ENCODE measurements around the gene IGHMBP2. TPM values are rescaled to one million over a fixed set of nuclear protein-coding genes. Genes with fewer than 3 reads are reported as not detected.

The IGHMBP2 gene
- polyA plus RNA-seq, 1 donor from 2014 or later, result 9.5 TPM

DNA sequence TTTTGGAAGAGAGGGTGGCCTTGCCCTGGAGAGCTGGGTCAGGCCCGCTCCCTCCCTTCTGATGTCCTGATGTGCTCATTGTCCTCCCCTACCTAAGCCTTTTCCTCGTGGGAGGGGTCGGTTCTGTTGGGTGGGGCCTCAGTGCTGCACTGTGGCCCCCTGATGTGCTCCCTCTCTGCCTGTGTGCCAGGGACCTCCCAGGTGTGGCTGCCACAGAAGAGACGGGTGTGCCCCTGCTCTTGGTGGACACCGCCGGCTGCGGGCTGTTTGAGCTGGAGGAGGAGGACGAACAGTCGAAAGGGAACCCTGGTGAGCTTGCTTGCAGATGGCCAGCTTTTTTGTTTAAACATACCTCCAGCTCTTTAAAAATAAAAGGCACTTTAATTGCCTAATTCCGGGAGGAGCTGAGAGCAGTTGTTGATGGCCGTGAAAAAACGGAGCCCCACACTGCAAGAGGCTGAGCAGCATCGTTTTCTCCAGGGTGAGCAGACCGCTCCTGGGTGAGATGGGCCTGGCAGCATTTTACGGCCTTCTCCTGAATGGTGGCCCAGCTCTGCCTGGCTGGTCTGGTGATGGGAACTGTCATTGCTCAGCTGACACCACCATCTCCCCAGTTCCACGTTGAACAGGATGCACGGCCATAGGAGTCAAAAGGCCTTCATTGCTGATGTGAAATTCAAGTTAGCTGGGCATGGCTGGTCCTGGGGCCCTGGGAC is 30.1 kb downstream of the IGHMBP2 start:
- Histone ChIP-seq H3K27me3 (ENCODE audit: insufficient read depth, low read depth, low read length) (no peaks in the 10 kb centered on the region), H3K9me3 (ENCODE audit: low read length) (no peaks in the 10 kb centered on the region), H3K9me2 (ENCODE audit: insufficient read depth, low read length) (no peaks in the 10 kb centered on the region), H3K4me3 (ENCODE audit: low read length) (no peak overlapping the region), H2AFZ (ENCODE audit: low read depth, low read length) (no peak overlapping the region), H3K27ac (ENCODE audit: low read length) (no peak overlapping the region), H3K9ac (ENCODE audit: low read length) (no peak overlapping the region), H4K20me1 (ENCODE audit: insufficient read depth) (no peaks in the 10 kb centered on the region), H3K79me2 (replicated peaks; ENCODE audit: insufficient read depth, low read length) (no peaks in the 10 kb centered on the region), H3K4me2 (ENCODE audit: low read length) (no peak overlapping the region), H3F3A (ENCODE audit: insufficient read depth, low read length, poor library complexity, severe bottlenecking) (no peaks in the 10 kb centered on the region), H3K36me3 (ENCODE audit: insufficient read depth, low read length) (no peaks in the 10 kb centered on the region)
- TF ChIP-seq, protein P1, sequence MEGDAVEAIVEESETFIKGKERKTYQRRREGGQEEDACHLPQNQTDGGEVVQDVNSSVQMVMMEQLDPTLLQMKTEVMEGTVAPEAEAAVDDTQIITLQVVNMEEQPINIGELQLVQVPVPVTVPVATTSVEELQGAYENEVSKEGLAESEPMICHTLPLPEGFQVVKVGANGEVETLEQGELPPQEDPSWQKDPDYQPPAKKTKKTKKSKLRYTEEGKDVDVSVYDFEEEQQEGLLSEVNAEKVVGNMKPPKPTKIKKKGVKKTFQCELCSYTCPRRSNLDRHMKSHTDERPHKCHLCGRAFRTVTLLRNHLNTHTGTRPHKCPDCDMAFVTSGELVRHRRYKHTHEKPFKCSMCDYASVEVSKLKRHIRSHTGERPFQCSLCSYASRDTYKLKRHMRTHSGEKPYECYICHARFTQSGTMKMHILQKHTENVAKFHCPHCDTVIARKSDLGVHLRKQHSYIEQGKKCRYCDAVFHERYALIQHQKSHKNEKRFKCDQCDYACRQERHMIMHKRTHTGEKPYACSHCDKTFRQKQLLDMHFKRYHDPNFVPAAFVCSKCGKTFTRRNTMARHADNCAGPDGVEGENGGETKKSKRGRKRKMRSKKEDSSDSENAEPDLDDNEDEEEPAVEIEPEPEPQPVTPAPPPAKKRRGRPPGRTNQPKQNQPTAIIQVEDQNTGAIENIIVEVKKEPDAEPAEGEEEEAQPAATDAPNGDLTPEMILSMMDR (IDR thresholded peaks at IDR 0.05; ENCODE audit: poor library complexity, severe bottlenecking), result no peak
- TF ChIP-seq TAF1 (IDR thresholded peaks at IDR 0.05; ENCODE audit: low read depth), result no peak
- TF ChIP-seq EZH2 (IDR thresholded peaks at IDR 0.05; ENCODE audit: borderline replicate concordance, insufficient read depth, low read length, poor library complexity, severe bottlenecking), result no peak
- TF ChIP-seq EP300 (conservative IDR thresholded peaks at IDR 0.05; ENCODE audit: poor library complexity, severe bottlenecking), result no peak
- TF ChIP-seq POLR2AphosphoS5 (IDR thresholded peaks at IDR 0.05), result no peak
- no peak for TF ChIP-seq RAD21 (conservative IDR thresholded peaks at IDR 0.05)
- no peak for TF ChIP-seq SMC3 (conservative IDR thresholded peaks at IDR 0.05; ENCODE audit: poor library complexity)
- TF ChIP-seq, protein P2, sequence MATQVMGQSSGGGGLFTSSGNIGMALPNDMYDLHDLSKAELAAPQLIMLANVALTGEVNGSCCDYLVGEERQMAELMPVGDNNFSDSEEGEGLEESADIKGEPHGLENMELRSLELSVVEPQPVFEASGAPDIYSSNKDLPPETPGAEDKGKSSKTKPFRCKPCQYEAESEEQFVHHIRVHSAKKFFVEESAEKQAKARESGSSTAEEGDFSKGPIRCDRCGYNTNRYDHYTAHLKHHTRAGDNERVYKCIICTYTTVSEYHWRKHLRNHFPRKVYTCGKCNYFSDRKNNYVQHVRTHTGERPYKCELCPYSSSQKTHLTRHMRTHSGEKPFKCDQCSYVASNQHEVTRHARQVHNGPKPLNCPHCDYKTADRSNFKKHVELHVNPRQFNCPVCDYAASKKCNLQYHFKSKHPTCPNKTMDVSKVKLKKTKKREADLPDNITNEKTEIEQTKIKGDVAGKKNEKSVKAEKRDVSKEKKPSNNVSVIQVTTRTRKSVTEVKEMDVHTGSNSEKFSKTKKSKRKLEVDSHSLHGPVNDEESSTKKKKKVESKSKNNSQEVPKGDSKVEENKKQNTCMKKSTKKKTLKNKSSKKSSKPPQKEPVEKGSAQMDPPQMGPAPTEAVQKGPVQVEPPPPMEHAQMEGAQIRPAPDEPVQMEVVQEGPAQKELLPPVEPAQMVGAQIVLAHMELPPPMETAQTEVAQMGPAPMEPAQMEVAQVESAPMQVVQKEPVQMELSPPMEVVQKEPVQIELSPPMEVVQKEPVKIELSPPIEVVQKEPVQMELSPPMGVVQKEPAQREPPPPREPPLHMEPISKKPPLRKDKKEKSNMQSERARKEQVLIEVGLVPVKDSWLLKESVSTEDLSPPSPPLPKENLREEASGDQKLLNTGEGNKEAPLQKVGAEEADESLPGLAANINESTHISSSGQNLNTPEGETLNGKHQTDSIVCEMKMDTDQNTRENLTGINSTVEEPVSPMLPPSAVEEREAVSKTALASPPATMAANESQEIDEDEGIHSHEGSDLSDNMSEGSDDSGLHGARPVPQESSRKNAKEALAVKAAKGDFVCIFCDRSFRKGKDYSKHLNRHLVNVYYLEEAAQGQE (IDR thresholded peaks at IDR 0.05; ENCODE audit: borderline replicate concordance), result no peak
- TF ChIP-seq MXI1 (conservative IDR thresholded peaks at IDR 0.05; ENCODE audit: poor library complexity, severe bottlenecking), result no peak

DNA sequence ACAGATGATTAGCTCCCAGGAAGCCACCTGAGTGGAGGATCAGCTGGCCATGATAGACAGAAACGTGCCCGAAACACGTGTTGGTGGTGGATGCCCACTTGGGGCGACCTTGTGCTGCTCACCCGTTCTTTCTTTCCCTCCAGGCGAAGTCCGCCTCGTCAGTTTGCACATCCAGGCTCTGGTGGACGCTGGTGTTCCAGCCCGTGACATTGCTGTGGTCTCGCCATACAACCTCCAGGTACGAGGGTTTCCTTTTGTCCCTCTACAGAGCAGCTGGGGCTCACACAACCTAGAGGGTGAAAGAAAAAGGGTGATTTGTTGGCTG is 30.6 kb downstream of the IGHMBP2 start:
- Histone ChIP-seq H3K9ac (ENCODE audit: low read length) (no peak overlapping the region), H3K9me2 (ENCODE audit: insufficient read depth, low read length) (no peaks in the 10 kb centered on the region), H3F3A (ENCODE audit: insufficient read depth, low read length, poor library complexity, severe bottlenecking) (no peaks in the 10 kb centered on the region), H3K4me3 (ENCODE audit: low read length) (no peak overlapping the region), H3K27me3 (ENCODE audit: insufficient read depth, low read depth, low read length) (no peaks in the 10 kb centered on the region), H3K27ac (ENCODE audit: low read length) (no peak overlapping the region), H3K4me2 (ENCODE audit: low read length) (no peak overlapping the region), H3K36me3 (ENCODE audit: insufficient read depth, low read length) (no peaks in the 10 kb centered on the region), H3K79me2 (replicated peaks; ENCODE audit: insufficient read depth, low read length) (no peaks in the 10 kb centered on the region), H3K9me3 (ENCODE audit: low read length) (no peaks in the 10 kb centered on the region), H4K20me1 (ENCODE audit: insufficient read depth) (no peaks in the 10 kb centered on the region), H2AFZ (ENCODE audit: low read depth, low read length) (no peak overlapping the region)
- TF ChIP-seq RAD21 (conservative IDR thresholded peaks at IDR 0.05) (no peak), POLR2AphosphoS5 (IDR thresholded peaks at IDR 0.05) (no peak), SMC3 (conservative IDR thresholded peaks at IDR 0.05; ENCODE audit: poor library complexity) (no peak), TAF1 (IDR thresholded peaks at IDR 0.05; ENCODE audit: low read depth) (no peak), EZH2 (IDR thresholded peaks at IDR 0.05; ENCODE audit: borderline replicate concordance, insufficient read depth, low read length, poor library complexity, severe bottlenecking) (no peak), MXI1 (conservative IDR thresholded peaks at IDR 0.05; ENCODE audit: poor library complexity, severe bottlenecking) (no peak), EP300 (conservative IDR thresholded peaks at IDR 0.05; ENCODE audit: poor library complexity, severe bottlenecking) (no peak)
- TF ChIP-seq, protein P1 (IDR thresholded peaks at IDR 0.05; ENCODE audit: poor library complexity, severe bottlenecking), result no peak
- TF ChIP-seq, protein P2 (IDR thresholded peaks at IDR 0.05; ENCODE audit: borderline replicate concordance), result no peak

Data from neural cell (in vitro differentiated cells).